ENCODE measurements around the gene TBCK.

The TBCK gene

DNA sequence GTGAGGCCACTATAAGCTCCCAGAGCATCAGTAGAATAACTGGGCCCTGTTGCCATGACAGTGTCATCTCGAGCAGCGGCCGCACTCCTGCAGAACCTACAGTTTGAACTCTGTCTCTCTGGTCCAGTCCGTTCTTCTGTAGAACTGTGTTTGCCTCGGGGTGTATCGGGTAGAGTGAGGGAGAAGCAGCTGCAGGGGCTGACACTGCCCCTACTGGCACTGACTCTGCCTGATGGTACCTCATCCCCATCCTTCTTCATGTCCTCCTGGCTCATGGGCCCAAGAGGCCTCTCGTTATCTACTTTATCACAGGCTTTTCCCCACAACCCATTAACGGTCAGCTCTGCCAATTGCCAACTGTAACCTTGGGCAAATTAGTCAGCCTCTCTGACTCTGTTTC is 324.3 kb downstream of the TBCK start:
- in situ Hi-C loops (cut with HindIII; ENCODE audit: low pct_ligation_motif_present, low pct_unique_long_range_greater_than_20kb, low sequenced_read_pairs), result no loop called here
- DNase-seq, result no peak

All from ACHN (cell line).